T-helper 1 cell (primary cell): ENCODE measurements around the gene TMEM266.

Experiments
- DNase-seq, 5 donors: peaks; one replicate each; pipeline ENCODE4 v3.0.0-alpha.2; 2012 to 2020

Gene TMEM266

DNA sequence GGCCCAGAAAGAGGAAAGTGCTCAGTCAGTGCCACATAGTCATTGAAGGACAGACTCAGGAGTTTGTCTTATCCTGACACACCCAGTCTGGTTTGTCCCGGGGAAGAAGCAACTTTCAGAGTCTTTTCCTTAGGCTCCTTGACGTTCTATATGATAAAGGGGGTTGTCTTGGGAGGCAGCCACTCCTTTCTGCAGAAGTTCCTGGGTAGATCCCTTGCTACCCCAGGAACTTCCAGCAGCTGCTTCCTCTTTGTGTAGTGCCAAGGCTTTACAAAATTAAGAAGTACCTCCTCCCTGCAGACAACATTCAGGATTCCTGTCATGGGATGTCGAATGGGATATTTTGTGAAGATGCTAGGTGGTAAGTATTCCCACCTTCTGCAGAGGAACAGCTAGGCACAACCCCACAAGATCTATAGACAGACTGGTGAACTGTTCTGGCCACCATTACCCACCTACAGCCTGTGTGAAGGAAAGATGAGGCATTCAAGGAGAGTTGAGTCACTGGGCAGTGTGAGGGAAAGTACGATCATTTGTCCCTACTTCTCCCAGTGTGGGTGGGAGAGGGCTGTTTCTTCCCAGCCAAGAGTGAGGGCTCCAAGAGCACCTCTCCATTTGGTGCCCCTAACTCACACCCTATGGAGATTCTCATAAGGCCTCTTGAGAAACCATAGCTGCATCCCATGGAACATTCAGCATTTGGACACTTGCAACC, 11.3 kb downstream of the TMEM266 start:
- no peak for DNase-seq

DNA sequence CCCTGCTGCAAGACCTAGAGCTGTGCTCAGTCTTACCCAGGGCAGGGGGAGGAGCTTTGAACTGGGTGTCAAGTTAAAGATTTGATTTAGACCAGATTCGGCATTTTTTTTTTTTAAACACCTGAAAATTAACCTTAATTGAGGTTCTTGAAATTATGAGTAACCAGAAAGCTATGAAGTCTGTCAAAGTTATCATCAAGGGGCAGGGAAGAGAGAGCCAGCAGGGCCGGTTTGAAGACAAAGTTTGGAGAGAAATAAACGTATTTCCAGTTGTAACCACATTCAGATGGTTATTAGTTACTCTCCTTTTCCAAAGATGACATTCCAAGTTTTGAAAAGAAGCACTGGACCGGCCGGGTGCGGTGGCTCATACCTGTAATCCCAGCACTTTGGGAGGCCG, 12.0 kb downstream of the TMEM266 start:
- DNase-seq, result no peak

DNA sequence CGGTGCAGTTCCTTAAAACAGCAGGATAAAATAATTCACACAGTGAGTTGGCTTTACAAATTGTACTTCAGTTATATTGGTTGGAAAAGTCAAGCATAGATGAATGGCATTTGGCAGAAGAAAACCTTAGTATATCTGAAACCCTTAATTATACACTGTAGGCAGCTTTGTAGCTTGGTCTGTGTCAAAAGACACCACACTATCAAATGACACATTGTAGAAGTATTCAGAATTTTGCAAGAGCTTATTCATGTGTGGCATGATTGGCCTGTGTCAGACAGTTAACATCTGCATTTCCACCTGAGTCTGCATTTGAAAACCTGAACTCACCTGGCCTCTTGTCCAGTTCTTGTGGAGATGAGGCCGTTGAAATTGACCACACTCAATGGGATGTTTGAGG, 13.8 kb downstream of the TMEM266 start:
- no peak for DNase-seq

DNA sequence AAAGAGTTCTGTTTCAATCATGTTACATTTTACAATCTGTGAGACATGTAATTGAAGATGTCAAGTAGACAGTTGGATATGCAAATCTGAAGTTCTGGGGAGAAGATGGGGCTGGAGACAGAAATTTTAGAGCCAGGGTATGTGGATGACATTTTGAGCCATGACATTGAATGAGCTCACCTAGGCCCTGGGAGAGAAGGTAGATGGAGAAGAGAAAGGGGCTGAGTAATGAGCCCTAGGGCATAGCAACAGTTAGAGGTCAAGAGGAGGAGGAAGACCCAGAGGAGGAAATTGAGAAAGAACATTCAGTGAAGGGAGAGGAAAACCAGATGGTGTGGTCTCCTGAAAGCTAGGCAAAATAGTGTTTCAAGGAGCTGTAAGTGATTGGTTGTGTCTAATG, 15.3 kb downstream of the TMEM266 start:
- no peak for DNase-seq

DNA sequence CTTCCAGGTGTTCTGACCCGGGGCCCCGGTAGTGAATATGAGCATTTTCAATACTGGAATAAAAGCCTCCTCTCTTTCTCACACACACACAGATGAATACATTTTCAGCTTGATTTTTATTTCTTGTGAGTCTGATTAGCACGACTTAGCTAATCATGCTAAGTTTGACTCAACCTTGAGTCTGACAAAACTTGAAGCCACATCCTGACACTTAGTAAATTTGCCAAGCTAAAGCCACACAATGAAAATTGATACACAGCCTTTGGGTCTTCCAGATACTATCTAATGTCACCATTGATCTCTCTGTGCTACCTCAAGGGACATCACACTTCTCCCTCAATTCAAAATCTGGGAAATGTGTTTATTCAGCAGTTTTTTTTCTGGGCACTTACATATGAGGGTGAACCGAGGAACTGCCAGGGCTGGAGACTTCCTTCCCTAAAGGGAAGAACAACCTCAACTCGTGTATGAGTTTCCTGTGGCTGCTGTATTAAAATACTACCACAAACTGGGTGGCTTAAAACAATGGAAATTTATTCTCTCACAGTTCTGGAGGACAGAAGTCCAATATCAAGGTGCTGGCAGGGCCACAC, 18.6 kb downstream of the TMEM266 start:
- DNase-seq, result no peak

DNA sequence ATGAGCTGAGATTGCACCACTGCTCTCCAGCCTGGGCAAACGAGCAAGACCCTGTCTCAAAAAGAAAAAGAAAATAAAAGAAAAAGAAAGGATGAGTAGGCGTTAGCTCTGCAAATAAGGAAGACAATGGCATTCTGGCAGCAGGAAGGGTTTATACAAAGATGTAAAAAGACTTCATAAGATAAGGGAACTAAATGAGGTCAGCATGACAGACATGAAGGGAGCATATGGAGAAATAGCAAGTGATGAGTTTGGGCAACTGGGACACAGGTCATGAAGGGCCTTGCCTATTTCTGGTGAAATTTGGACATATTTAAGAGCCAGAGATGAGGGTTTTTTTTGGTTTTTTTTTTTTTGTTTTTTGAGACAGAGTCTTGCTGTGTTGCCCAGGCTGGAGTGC, 24.5 kb downstream of the TMEM266 start:
- DNase-seq, result no peak

DNA sequence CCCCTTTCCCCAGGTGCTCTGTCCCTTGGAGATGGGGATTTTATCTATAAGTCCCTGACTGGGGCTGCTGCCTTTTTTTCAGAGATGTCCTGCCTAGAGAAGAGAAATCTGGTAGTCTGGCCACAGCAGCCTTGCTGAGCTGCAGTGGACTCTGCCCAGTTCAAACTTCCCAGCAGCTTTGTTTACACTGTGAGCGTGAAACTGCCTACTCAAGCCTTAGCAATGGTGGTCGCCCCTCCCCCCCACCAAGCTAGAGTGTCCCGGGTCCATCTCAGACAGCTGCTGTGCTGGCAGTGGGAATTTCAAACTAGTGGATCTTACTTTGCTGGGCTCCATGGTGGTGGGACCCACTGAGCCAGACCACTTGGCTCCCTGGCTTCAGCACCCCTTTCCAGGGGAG, 38.9 kb downstream of the TMEM266 start:
- DNase-seq, result no peak

DNA sequence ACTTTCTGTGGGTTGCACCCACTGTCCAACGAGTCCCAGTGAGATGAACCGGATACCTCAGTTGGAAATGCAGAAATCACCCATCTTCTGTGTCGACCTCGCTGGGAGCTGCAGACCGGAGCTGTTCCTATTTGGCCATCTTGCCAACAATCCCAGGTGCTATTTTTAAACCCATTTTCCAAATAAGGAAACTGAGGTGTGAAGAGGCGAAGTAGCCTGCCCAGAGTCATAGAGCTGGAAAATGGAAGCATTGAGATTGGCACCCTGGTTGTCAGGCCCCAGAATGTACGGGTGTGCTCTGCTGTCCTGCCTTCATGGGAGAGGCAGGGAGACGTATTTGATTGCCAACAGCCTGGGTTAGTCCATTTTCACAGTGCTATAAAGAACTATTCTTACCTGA, 39.6 kb downstream of the TMEM266 start:
- no peak for DNase-seq

DNA sequence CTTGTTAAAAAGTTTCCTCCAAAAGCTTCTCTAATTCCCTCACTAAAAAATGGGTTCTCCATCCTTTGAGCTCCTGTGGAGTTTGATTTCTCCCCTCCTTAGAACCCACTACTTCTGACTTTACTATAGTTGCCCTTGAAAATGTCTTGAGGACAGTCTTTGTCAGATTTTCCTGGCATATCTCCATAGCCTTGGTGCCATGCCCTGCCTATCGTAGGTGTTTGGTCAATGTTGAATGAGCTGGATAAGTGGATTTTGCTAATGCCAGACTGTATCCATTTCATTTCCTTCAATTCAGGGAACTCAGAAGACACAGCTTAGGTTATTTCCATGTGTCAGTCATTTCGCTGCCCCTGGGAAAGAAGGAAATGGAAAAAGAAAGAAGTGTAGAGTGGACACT, 40.6 kb downstream of the TMEM266 start:
- no peak for DNase-seq

DNA sequence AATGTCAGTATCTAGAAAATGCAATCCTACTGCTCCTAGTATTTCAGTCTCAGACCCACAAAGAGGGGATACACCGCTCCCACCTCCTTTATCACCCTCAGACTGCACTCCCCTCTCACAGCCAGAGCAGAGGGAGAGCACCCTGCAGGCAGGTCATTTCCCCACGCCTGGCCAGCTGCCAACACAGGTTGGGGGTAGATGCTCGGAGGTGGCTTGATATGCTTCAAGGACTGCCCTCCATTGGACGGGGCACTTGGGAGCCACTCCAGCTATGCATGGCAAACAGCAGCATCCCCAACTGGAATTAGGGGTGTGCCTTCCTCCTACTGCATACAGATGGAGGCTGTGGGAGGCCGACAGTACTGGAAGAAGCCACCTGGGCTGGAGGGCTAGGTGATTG, 41.9 kb downstream of the TMEM266 start:
- DNase-seq, result no peak

DNA sequence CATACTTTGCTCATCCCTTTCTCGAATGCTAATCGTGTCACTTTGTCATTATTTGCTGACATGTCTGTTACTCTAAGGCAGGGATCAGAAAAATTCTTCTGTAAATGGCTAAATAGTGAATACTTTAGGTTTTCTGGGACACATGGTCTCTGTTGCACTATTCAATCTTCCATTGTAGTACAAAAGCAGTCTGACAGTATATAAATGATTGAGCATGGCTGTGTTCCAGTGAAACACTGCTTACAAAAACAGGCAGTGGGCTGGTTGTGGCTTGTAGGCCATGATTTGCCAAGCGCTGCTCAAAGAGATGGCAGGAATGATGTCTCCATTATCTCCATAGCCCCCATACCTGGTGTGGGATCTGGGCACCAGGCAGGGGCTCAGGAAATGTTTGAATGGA, 45.6 kb downstream of the TMEM266 start:
- DNase-seq, result no peak

DNA sequence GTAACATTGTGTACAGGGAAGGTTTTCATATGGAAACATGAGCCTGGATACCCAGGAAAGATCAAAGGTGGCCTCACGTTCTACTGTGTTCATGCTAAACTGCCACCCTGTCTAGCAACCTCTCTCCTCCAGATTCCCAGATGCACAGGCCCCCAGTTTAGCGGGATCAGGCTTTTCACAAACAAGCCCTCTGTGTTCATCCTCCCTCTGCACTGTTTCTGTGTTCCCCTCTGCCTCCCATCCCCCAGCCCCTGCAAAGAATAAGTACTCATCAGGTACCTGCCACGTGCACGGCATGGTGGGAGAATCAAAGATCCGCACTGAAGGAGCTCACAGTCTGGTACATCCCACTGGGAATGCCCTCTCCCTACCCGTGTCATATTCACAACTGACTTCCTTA, 46.1 kb downstream of the TMEM266 start:
- no peak for DNase-seq

DNA sequence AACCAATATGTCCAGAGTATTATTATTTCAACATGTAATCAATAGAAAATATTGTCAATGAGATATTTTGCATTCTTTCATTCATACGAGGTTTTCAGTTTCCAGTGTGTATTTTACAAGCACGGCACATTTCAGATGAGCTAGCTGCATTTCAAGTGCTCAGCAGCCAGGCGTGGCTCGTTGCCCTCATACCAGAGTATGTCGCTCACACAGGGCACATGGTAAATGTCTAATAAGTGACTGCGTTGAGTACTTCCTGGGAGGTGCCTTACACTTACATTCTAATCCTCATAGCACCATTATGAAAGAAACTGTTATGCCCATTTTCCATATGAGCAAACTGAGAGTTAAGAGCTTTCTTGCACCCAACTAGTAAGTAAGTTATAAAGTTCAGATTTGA, 47.4 kb downstream of the TMEM266 start:
- DNase-seq, result no peak

DNA sequence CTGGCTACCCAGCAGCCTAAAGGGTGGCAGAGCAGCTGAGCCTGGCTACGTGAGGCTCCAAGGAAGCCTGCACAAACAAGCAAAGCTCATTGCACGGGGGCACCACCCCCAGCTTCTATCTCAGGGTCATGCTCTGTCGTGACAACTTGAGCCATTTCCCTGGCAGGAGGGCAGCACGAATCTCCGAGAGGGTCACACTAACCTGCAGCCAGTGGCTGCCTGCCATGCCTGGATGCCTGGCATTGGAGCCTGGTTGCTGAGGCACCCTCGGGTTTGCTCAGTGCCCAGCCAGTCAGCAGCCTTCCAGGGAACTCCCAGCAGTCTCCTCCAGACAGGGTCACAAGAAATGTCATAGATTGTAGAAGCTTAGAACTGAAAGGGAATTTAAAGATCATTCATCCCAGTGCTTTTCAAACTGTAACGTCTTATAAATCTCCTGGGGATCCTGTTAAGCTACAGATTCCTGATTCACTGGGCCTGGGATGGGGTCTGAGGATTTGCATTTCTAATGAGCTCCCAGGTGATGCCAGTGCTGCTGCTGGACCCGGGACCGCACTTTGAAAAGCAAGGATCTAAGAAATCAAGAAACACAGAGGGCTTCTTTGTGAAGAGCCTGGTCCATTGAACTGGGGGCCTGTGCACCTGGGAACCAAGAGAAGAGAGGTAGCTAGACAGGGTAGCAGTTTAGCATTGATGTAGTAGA, 48.4 kb downstream of the TMEM266 start:
- no peak for DNase-seq

DNA sequence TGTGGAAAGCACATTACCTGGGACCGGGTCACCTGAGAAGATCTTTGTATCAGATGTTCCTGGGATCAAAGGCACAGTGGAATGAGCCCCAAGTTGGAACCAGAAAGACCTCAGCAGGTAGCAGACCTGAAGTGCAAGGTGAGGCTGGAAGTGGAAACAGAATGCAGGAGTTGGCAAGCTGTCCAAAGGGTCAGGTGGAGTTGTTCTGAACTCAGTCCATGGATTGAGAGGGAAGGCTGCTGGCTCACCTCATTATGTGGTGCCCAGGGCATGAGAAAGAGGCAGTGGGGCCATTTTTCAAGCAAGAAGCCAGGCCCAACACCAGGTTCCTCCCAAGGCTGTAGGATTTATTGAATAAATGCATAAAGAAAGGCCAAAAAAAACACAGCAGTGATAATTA, 49.3 kb downstream of the TMEM266 start:
- no peak for DNase-seq

DNA sequence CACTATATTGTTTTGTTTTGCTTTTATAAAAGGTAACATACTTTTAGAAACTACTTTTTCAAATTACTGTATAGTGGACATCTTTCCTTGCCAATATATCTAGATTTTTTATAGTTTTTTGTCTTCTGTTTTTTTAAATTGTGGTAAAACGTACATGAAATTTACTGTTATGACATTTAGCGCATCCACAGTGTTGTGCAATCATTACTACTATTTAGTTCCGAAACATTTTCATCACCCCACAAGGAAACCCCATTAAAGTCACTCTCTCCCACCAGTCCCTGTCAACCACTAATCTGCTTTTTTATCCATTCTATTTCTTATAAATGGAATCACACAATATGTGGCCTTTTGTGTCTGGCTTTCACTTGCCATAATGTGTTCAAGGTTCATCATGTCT, 54.8 kb downstream of the TMEM266 start:
- DNase-seq, result no peak

DNA sequence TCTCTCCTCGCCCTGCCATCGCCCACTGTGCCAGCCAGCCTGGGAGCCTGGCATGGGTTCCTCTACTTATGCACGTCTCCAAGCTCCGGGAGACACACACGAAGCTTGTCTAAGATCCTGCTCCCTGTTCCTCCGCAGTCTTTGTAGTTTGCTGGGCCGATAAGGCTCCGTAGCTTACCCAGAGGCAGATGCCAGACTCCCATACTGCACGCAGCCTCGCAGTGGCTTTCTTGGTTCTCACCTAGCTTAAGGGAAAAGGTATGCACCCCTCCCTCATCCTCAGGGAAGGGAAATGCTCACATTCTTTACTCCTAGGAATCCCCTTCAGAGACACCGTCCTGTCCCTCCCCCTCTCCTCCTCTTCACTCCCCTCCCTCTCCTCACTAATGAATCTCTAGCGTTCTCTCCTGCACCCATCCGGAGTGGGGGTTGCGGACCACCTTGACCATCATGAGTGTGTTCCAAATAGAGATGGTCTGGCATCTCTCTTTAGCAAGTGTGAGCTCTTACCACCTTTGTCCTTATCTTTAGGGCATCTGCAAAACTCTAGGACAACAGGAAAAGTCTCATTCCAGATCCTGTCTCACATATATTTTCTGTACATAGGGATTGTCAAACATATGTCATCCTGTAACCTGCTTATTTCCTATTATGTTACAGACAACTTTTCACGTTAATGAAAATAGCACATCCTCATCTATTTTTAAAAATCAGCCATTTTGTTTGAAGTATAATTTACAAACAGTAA, 56.5 kb downstream of the TMEM266 start:
- no peak for DNase-seq

DNA sequence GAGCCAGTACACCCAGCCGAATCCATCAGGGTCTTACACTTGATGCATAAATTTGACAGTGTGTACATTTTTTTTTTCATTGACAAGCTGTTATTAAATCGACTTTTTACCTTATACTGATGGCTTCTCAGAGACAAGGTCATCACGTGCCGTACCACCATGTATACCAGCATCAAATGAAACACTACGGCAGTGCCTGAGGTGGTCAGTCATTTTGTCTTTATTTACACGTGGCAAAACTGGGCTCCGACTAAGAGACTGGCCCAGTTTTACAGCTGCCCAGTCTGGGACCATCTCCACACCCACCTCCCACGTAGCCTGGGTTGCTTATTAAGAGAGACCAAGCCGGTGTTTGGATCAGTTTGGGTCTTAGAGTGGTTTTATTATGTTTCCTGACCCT, 57.4 kb downstream of the TMEM266 start:
- no peak for DNase-seq

DNA sequence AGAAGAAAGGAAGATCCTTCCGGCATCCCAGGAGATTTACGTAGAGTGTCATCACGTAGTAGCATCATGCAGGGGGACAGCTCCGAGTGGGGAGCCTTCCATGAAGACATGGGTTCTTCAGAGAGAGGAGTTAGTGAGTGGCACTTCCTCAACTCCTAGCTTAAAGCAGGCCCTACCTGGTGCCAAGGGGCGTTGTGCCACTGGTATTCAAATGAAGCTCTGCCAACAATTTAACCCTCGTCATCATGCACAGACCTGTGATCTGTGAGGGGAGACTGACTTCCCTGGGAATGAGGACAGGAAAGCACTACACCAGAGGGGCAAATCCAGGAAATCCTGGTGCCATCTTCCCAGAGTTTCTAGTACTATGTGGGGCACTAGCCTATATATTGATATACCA, 59.0 kb downstream of the TMEM266 start:
- no peak for DNase-seq

DNA sequence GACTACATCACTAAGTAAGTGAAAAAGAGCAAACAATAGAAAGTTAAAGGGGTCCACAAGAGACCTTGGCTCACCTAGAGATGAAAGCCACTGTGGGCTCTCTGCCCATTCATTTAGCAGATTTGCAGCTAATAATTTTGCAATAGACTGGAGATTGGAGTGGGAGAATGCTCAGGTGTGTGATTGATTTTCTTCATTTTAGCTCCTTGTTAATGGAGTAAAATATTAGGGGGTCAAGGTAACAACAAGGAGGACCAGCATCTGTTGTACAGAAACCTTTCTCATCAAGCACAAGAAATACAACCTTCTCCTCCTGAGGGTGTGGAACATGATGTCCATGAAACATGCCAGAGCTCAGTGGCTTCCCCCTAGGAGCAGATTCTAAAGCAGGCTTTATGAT, 63.2 kb downstream of the TMEM266 start:
- no peak for DNase-seq

DNA sequence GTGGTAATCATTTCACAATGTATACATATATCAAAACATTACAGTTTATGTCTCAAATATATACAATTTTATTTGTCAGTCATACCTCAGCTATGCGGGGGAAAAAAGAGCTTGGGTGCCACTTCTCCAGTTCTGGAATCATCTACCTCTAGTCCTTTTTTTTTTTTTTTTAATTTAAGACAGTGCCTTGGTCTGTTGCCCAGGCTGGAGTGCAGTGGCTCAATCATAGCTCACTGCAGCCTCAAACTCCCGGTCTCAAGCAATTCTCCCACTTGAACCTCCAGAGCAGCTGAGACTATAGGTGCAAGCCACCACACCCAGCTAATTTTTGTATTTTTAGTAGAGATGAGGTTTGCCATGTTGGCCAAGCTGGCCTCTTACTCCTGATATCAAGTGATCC, 67.4 kb downstream of the TMEM266 start:
- no peak for DNase-seq

DNA sequence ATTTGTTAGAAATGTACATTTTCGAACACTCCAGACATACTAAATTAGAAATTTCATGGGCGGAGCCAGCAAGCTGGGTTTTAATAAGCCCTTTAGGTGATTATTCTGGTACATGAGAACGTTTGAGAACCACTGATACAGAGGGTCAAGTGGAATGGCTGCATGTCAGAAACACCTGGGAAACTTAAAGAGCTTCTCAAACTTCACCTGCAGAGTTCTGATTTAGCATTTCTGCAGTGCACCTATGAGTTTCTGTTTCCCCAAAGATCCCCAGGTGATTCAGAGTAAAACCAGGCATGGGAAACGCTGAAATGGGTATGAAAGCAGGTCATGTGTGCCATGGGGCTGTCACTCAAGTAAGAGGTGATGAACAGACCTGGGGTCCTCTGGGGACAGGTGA, 68.1 kb downstream of the TMEM266 start:
- no peak for DNase-seq

DNA sequence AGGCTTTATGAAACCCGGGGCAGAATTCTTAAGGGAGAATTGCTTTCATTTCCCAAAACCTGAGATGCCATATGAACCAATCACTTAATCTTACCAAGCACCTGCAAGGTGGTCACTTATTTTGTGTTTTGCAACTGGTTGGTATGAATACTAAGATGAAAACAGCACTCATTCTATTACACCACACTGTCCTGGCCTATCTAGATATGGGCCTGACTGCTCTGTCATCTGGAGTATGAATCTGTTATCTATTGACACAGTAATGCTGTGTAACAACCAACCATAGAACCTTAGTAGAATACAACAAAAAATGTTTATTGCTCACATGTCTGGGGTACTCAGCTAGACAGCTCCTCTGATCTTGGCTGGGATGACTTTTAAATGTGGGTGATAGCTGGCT, 74.8 kb downstream of the TMEM266 start:
- no peak for DNase-seq

DNA sequence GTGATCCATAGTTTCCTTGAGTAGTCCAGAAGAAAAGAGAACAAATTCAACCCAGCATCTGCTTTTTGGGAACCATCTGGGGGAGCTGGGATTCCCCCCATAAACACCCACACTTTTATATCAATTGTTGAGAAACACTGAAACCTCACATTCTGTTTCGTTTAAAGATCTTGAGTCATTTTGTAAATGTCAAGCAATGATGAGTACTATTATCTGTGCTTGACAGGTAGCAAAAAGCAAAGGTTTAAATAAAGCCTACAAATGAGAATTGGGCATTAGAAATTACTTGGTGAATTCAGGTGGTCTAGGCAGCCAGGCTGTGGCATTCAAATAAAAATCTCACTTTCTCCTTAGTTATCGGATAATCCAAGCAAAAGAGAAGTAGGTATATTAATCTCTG, 75.7 kb downstream of the TMEM266 start:
- DNase-seq, result no peak
